Fibroblast of lung (primary cell): ENCODE results near the gene WWC1. TPM values are rescaled to one million over a fixed set of nuclear protein-coding genes. Genes with fewer than 3 reads are reported as not detected.

ENCODE experiments used
- DNase-seq, 2 donors: peaks; one replicate each; pipeline versions ENCODE4 v3.0.0 to v3.0.0-alpha.2; 2010; ENCODE audit warnings: low read depth in 2 of 2
- H2AFZ ChIP-seq: 2 replicates; pipeline ENCODE4 v1.5.1; 2012; ENCODE audit warnings: low read length, control low read depth, inconsistent platforms
- H3K27ac ChIP-seq: 2 replicates; pipeline ENCODE4 v1.5.1; 2011; ENCODE audit warnings: low read length, control low read depth; ENCODE audit not compliant: insufficient read depth
- H3K27me3 ChIP-seq: 2 replicates; pipeline ENCODE4 v1.5.1; 2011; ENCODE audit warnings: mild to moderate bottlenecking, low read length; ENCODE audit not compliant: control insufficient read depth, insufficient read depth
- H3K36me3 ChIP-seq: 2 replicates; pipeline ENCODE4 v1.5.1; 2011; ENCODE audit warnings: low read length; ENCODE audit not compliant: control insufficient read depth, insufficient read depth
- H3K4me1 ChIP-seq: 2 replicates; pipeline ENCODE4 v1.5.1; 2011; ENCODE audit warnings: low read length; ENCODE audit not compliant: control insufficient read depth, insufficient read depth; ENCODE audit errors: extremely low read depth
- H3K4me2 ChIP-seq: 2 replicates; pipeline ENCODE4 v1.5.1; 2011; ENCODE audit warnings: low read length, control low read depth; ENCODE audit not compliant: insufficient read depth; ENCODE audit errors: extremely low read depth
- H3K4me3 ChIP-seq, 4 experiments: fragments of 200-600 bp in 1 of 4; sonication (generic) in 1 of 4; replicated peaks in 1 of 4; 2 replicates each; pipeline ENCODE4 v1.5.1; 2011 to 2016; ENCODE audit warnings: low read length in 4 of 4, low read depth in 3 of 4, mild to moderate bottlenecking in 3 of 4, control low read depth in 2 of 4, inconsistent platforms in 1 of 4, mixed read lengths in 1 of 4; ENCODE audit not compliant: insufficient read depth in 1 of 4; ENCODE audit errors: control extremely low read depth in 1 of 4
- H3K79me2 ChIP-seq: 2 replicates; pipeline ENCODE4 v1.5.1; 2012; ENCODE audit warnings: mild to moderate bottlenecking, low read length, inconsistent platforms; ENCODE audit not compliant: control insufficient read depth, insufficient read depth
- H3K9ac ChIP-seq: 2 replicates; pipeline ENCODE4 v1.5.1; 2011; ENCODE audit warnings: mild to moderate bottlenecking, low read length, control low read depth; ENCODE audit not compliant: insufficient read depth
- H3K9me3 ChIP-seq: 2 replicates; pipeline ENCODE4 v1.5.1; 2012; ENCODE audit warnings: low read depth, low read length; ENCODE audit not compliant: control insufficient read depth, insufficient read depth
- H4K20me1 ChIP-seq: 2 replicates; pipeline ENCODE4 v1.5.1; 2011; ENCODE audit warnings: low read length; ENCODE audit not compliant: control insufficient read depth, insufficient read depth; ENCODE audit errors: extremely low read depth
- CTCF ChIP-seq, 2 donors: IDR thresholded peaks in 1 of 2; conservative IDR thresholded peaks in 1 of 2; 1 replicate in 1 of 2; 2 replicates in 1 of 2; pipeline ENCODE4 v1.5.1; 2011 to 2012; ENCODE audit warnings: low read length in 2 of 2, control low read depth in 1 of 2, inconsistent platforms in 1 of 2, low read depth in 1 of 2, mild to moderate bottlenecking in 1 of 2
- EZH2 ChIP-seq: IDR thresholded peaks from 2 replicates; pipeline ENCODE4 v1.5.1; 2012; ENCODE audit warnings: low read length, control low read depth, mild to moderate bottlenecking; ENCODE audit errors: missing control alignments
- polyA plus RNA-seq, 2 donors: library from polyadenylated mRNA; depleted of rRNA in 1 of 2; stranded (reverse) in 1 of 2; unstranded in 1 of 2; fragments of >200 nt; gene quantifications; 2 replicates each; pipeline ENCODE4 v1.2.1, GENCODE V29; 2011 to 2012; ENCODE audit warnings: missing spikeins in 1 of 2
- total RNA-seq: library from RNA; depleted of rRNA; stranded (reverse); fragments of >200 nt; gene quantifications from 2 replicates; pipeline ENCODE4 v1.2.1, GENCODE V29; 2014

WWC1 gene
- total and polyA plus RNA-seq, 2 donors (not counting 1 experiment from before 2014, with no cell fraction given), result 2.5 to 3.2 TPM

- no peak overlapping the region for H3K9ac ChIP-seq
- no peak overlapping the region for H2AFZ ChIP-seq
- TF ChIP-seq EZH2, result no peak
- no peak for TF ChIP-seq CTCF (conservative IDR thresholded peaks at IDR 0.05 in 1 of 2, IDR thresholded peaks at IDR 0.05 in 1 of 2; ENCODE audit: low read depth in 1 of 2, low read length in 2 of 2)
- H3K4me3 ChIP-seq, result no peak overlapping the region
- H3K4me2 ChIP-seq, result no peak overlapping the region
- H3K36me3 ChIP-seq, result no peaks in the 10 kb centered on the region
- no peaks in the 10 kb centered on the region for H3K79me2 ChIP-seq
- H3K9me3 ChIP-seq, result no peaks in the 10 kb centered on the region
- no peaks in the 10 kb centered on the region for H3K4me1 ChIP-seq
- H3K27ac ChIP-seq, result no peak overlapping the region
- no peaks in the 10 kb centered on the region for H4K20me1 ChIP-seq
- no peak for DNase-seq
- no peaks in the 10 kb centered on the region for H3K27me3 ChIP-seq
Observed at GRCh38 chr5:168261227-168261571, 30.2 kb upstream of the WWC1 start.

DNA sequence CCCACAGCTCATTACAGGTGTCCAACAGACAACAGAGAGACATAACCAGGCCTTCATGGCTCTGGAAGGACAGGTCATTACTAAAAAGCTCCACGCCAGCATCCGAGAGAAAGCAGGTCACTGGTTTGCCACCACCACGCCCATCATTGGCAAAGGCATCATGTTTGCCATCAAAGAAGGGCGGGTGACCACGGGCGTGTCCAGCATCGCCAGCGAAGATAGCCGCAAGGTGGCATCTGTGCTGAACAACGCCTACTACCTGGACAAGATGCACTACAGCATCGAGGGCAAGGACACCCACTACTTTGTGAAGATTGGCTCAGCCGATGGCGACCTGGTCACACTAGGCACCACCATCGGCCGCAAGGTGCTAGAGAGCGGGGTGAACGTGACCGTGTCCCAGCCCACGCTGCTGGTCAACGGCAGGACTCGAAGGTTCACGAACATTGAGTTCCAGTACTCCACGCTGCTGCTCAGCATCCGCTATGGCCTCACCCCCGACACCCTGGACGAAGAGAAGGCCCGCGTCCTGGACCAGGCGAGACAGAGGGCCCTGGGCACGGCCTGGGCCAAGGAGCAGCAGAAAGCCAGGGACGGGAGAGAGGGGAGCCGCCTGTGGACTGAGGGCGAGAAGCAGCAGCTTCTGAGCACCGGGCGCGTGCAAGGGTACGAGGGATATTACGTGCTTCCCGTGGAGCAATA, 29.3 kb upstream of the WWC1 start:
- H3K27ac ChIP-seq, result no peak overlapping the region
- no peaks in the 10 kb centered on the region for H3K79me2 ChIP-seq
- H3K4me3 ChIP-seq, result no peak overlapping the region
- no peak overlapping the region for H3K9ac ChIP-seq
- H3K4me1 ChIP-seq, result no peaks in the 10 kb centered on the region
- no peak overlapping the region for H3K4me2 ChIP-seq
- H4K20me1 ChIP-seq, result no peaks in the 10 kb centered on the region
- no peaks in the 10 kb centered on the region for H3K9me3 ChIP-seq
- no peaks in the 10 kb centered on the region for H3K36me3 ChIP-seq
- TF ChIP-seq CTCF (conservative IDR thresholded peaks at IDR 0.05 in 1 of 2, IDR thresholded peaks at IDR 0.05 in 1 of 2; ENCODE audit: low read depth in 1 of 2, low read length in 2 of 2), result no peak
- TF ChIP-seq EZH2, result no peak
- no peaks in the 10 kb centered on the region for H3K27me3 ChIP-seq
- no peak overlapping the region for H2AFZ ChIP-seq
- no peak for DNase-seq

DNA sequence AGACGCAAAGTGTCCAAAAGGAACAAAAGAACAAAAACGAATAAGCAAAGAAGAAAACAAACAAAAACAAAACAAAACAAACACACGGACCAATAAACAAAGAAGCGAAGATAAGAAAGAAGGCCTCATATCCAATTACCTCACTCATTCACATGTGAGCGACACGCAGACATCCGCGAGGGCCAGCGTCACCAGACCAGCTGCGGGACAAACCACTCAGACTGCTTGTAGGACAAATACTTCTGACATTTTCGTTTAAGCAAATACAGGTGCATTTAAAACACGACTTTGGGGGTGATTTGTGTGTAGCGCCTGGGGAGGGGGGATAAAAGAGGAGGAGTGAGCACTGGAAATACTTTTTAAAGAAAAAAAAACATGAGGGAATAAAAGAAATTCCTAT, 28.3 kb upstream of the WWC1 start:
- Histone ChIP-seq H3K4me1 (no peaks in the 10 kb centered on the region), H3K4me2 (no peak overlapping the region), H2AFZ (no peak overlapping the region), H3K27ac (no peak overlapping the region), H3K9ac (no peak overlapping the region), H4K20me1 (no peaks in the 10 kb centered on the region), H3K4me3 (no peak overlapping the region), H3K9me3 (no peaks in the 10 kb centered on the region), H3K36me3 (no peaks in the 10 kb centered on the region), H3K79me2 (no peaks in the 10 kb centered on the region), H3K27me3 (no peaks in the 10 kb centered on the region)
- TF ChIP-seq EZH2 (no peak), CTCF (conservative IDR thresholded peaks at IDR 0.05 in 1 of 2, IDR thresholded peaks at IDR 0.05 in 1 of 2; ENCODE audit: low read depth in 1 of 2, low read length in 2 of 2) (no peak)
- no peak for DNase-seq
